Osteoblast (primary cell): ENCODE data around the gene SMIM1. TPM values are rescaled to one million over a fixed set of nuclear protein-coding genes. Genes with fewer than 3 reads are reported as not detected.
A peak's percentile ranks its signal among the peaks of the same experiment; 100 is the strongest.

Experiments used
- DNase-seq: peaks from one replicate; pipeline ENCODE4 v3.0.0; 2011; ENCODE audit warnings: low spot score, mixed read lengths; ENCODE audit not compliant: insufficient read length; ENCODE audit errors: missing footprints
- H2AFZ ChIP-seq: 2 replicates; pipeline ENCODE4 v1.6.0; 2011; ENCODE audit warnings: mild to moderate bottlenecking, low read length
- H3K27ac ChIP-seq: 2 replicates; pipeline ENCODE4 v1.5.1; 2011; ENCODE audit warnings: mild to moderate bottlenecking, low read depth, low read length, moderate library complexity
- H3K27me3 ChIP-seq: 2 replicates; pipeline ENCODE4 v1.6.0; 2012; ENCODE audit warnings: mild to moderate bottlenecking, control low read depth, inconsistent platforms, low read length, moderate library complexity; ENCODE audit not compliant: insufficient read depth
- H3K36me3 ChIP-seq: 2 replicates; pipeline ENCODE4 v1.5.1; 2011; ENCODE audit warnings: mild to moderate bottlenecking, low read length, control low read depth, moderate library complexity; ENCODE audit not compliant: insufficient read depth
- H3K4me1 ChIP-seq: 2 replicates; pipeline ENCODE4 v1.5.1; 2011; ENCODE audit warnings: mild to moderate bottlenecking, low read length, control low read depth, moderate library complexity; ENCODE audit not compliant: insufficient read depth
- H3K4me2 ChIP-seq: 2 replicates; pipeline ENCODE4 v1.6.0; 2011; ENCODE audit warnings: mild to moderate bottlenecking, low read length; ENCODE audit not compliant: insufficient read depth
- H3K4me3 ChIP-seq: fragments of 200-600 bp; sonication (generic); 3 replicates; pipeline ENCODE4 v1.5.1; 2012; ENCODE audit warnings: mild to moderate bottlenecking, low read length, inconsistent platforms; ENCODE audit not compliant: insufficient read depth
- H3K79me2 ChIP-seq: 2 replicates; pipeline ENCODE4 v1.6.0; 2012; ENCODE audit warnings: mild to moderate bottlenecking, low read length, control low read depth, inconsistent platforms; ENCODE audit not compliant: insufficient read depth
- H3K9me3 ChIP-seq: 2 replicates; pipeline ENCODE4 v1.5.1; 2011; ENCODE audit warnings: low read depth, low read length, control low read depth
- H4K20me1 ChIP-seq: 2 replicates; pipeline ENCODE4 v1.6.0; 2012; ENCODE audit warnings: mild to moderate bottlenecking, low read length, control low read depth; ENCODE audit not compliant: insufficient read depth
- CTCF ChIP-seq: IDR thresholded peaks from 2 replicates; pipeline ENCODE4 v1.5.1; 2011; ENCODE audit warnings: mild to moderate bottlenecking, low read depth, low read length, moderate library complexity; ENCODE audit errors: extremely low read depth
- total RNA-seq: library from RNA; depleted of rRNA; stranded (reverse); fragments of >200 nt; gene quantifications from 2 replicates; pipeline ENCODE4 v1.2.3, GENCODE V29; 2012

The SMIM1 gene
- total RNA-seq, 1 donor: not detected

GRCh38 chr1:3745590-3746381 lies 26.8 kb upstream of the SMIM1 start:
- no peaks in the 10 kb centered on the region for H3K9me3 ChIP-seq
- peaks cover 16% of the 10 kb centered on the region for H4K20me1 ChIP-seq
- no peak overlapping the region for H3K27ac ChIP-seq
- no peak overlapping the region for H2AFZ ChIP-seq
- TF ChIP-seq CTCF: no peak
- H3K36me3 ChIP-seq: peaks cover 12% of the 10 kb centered on the region
- H3K79me2 ChIP-seq: no peaks in the 10 kb centered on the region
- peak overlapping the region; percentile 77 for H3K4me3 ChIP-seq
- peak overlapping the region; percentile 84 for H3K4me2 ChIP-seq
- DNase-seq: peak; percentile 84
- H3K27me3 ChIP-seq: no peaks in the 10 kb centered on the region
- H3K4me1 ChIP-seq: peaks cover 20% of the 10 kb centered on the region

GRCh38 chr1:3746389-3746829 lies 26.1 kb upstream of the SMIM1 start:
- Histone ChIP-seq H3K9me3 (no peaks in the 10 kb centered on the region), H4K20me1 (peaks cover 16% of the 10 kb centered on the region), H3K4me1 (peaks cover 20% of the 10 kb centered on the region), H3K27ac (no peak overlapping the region), H3K4me2 (peak overlapping the region; percentile 84), H3K4me3 (peak overlapping the region; percentile 77), H2AFZ (peak overlapping the region; percentile 56), H3K79me2 (no peaks in the 10 kb centered on the region), H3K27me3 (peaks cover 5% of the 10 kb centered on the region), H3K36me3 (peaks cover 12% of the 10 kb centered on the region)
- DNase-seq: no peak
- TF ChIP-seq CTCF: no peak

DNA sequence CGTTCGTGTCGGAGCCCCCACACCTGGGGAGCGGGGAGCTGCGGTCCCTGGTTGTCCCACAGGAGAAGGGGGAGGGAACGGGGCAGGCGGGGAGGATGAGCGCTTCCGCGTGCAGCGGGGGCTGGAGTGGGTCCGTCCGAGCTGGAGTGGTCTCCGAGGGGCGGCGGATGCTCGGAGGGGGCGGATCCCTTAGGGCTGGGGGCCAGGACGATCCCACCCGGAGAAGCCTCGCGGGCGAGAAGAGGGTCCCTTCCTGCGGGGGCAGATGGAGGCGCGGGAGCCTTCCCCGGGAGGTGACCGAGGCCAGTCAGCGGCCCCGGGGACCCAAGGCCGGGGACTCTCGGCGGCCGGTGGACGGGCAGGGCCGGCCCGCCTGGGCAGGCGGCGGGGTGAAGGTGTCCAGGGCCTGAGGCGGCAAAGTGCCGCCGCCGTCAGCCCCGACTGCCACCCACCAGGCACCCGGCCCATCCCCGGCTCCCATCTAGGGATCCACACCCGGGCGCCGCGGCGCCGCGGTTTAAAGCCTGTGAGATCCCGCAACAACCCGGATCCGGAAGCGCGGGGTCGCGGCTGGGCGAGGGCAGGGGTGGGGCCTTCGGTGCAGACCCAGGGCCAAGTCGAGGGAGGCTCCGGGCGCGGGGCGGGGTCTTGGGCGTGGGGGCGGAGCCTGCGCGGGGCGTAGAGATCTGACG lies 25.6 kb upstream of the SMIM1 start:
- no peak overlapping the region for H3K27ac ChIP-seq
- H3K36me3 ChIP-seq: peaks cover 10% of the 10 kb centered on the region
- peak overlapping the region; percentile 75 for H2AFZ ChIP-seq
- H3K4me1 ChIP-seq: peaks cover 20% of the 10 kb centered on the region
- peaks cover 5% of the 10 kb centered on the region for H3K27me3 ChIP-seq
- H4K20me1 ChIP-seq: peaks cover 16% of the 10 kb centered on the region
- no peaks in the 10 kb centered on the region for H3K9me3 ChIP-seq
- DNase-seq: peak; percentile 99
- H3K4me2 ChIP-seq: peak overlapping the region; percentile 84
- peak overlapping the region; percentile 77 for H3K4me3 ChIP-seq
- H3K79me2 ChIP-seq: no peaks in the 10 kb centered on the region
- no peak for TF ChIP-seq CTCF

DNA sequence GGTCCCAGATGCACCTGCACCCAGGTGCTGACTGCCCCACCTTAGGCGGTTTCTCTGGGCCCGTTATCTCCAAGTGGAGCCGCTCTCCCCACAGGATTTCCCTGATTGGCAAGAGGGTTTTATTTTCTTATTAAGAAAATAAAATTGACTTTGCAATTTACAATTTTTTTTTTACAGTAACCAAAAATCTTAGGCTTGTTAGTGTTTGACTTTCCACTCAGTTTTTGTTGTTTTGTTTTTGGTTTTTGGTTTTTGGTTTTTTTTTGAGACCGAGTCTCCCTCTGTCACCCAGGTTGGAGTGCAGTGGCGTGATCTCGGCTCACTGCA lies 25.1 kb upstream of the SMIM1 start:
- DNase-seq: no peak
- TF ChIP-seq CTCF: no peak
- no peak overlapping the region for H3K27ac ChIP-seq
- peaks cover 5% of the 10 kb centered on the region for H3K36me3 ChIP-seq
- peak overlapping the region; percentile 75 for H2AFZ ChIP-seq
- H3K4me2 ChIP-seq: peak overlapping the region; percentile 84
- no peaks in the 10 kb centered on the region for H3K79me2 ChIP-seq
- H3K4me1 ChIP-seq: peaks cover 18% of the 10 kb centered on the region
- peaks cover 12% of the 10 kb centered on the region for H4K20me1 ChIP-seq
- no peaks in the 10 kb centered on the region for H3K9me3 ChIP-seq
- peaks cover 5% of the 10 kb centered on the region for H3K27me3 ChIP-seq
- peak overlapping the region; percentile 77 for H3K4me3 ChIP-seq
